Calu3 (cell line): Measurements from ENCODE around the gene UTS2B. TPM values are rescaled to one million over a fixed set of nuclear protein-coding genes. Genes with fewer than 3 reads are reported as not detected.

Source experiments
- BruUV-seq: library from RNA; stranded (reverse); fragments of 400-500 nt; replicated peaks from 2 replicates; lab custom pipeline; 2021; lab: Mats Ljungman, UMichigan
- CTCF ChIA-PET: fragments of 300-600 bp; sonication (Branson Sonifier 250); formaldehyde crosslinking; loops from one replicate; lab custom pipeline; 2022; ENCODE audit warnings: antibody characterized with exemption; lab: Charles Lee
- DNase-seq: peaks from one replicate; pipeline ENCODE4 v3.0.0; 2022
- H3K27ac Mint-ChIP-seq: one replicate; pipeline ENCODE4 v1.8.0; 2022; ENCODE audit warnings: mixed read lengths; ENCODE audit not compliant: unreplicated experiment
- H3K27me3 Mint-ChIP-seq: one replicate; pipeline ENCODE4 v1.8.0; 2022; ENCODE audit warnings: mixed read lengths; ENCODE audit not compliant: unreplicated experiment
- H3K36me3 Mint-ChIP-seq: one replicate; pipeline ENCODE4 v1.8.0; 2022; ENCODE audit warnings: mild to moderate bottlenecking, moderate library complexity, mixed read lengths; ENCODE audit not compliant: insufficient read depth, unreplicated experiment
- H3K4me1 Mint-ChIP-seq: one replicate; pipeline ENCODE4 v1.8.0; 2022; ENCODE audit warnings: mild to moderate bottlenecking, low read depth, mixed read lengths; ENCODE audit not compliant: unreplicated experiment
- H3K4me3 Mint-ChIP-seq: one replicate; pipeline ENCODE4 v1.8.0; 2022; ENCODE audit warnings: mild to moderate bottlenecking, low read depth, moderate library complexity, mixed read lengths; ENCODE audit not compliant: unreplicated experiment
- H3K9me3 Mint-ChIP-seq: one replicate; pipeline ENCODE4 v1.8.0; 2022; ENCODE audit warnings: low read depth, mixed read lengths; ENCODE audit not compliant: unreplicated experiment
- CTCF ChIP-seq: fragments of 200-600 bp; IDR thresholded peaks from one replicate; pipeline ENCODE4 v1.8.0; 2022; ENCODE audit warnings: antibody characterized with exemption; ENCODE audit not compliant: unreplicated experiment
- intact Hi-C: fragments of 100-400 bp; cut with micrococcal nuclease; formaldehyde crosslinking; loops from one replicate; pipeline ENCODE4 v1.10.0; 2022; ENCODE audit not compliant: unreplicated experiment
- total RNA-seq: library from RNA; stranded (reverse); gene quantifications from 2 replicates; pipeline ENCODE4 v1.2.3, GENCODE V29; 2022

Gene UTS2B
- total RNA-seq, 1 experiment from 2014 or later: 1.5 TPM

- Mint-ChIP-seq H3K27me3 (no peaks in the 10 kb centered on the region), H3K36me3 (no peaks in the 10 kb centered on the region), H3K4me3 (no peak overlapping the region), H3K9me3 (peaks cover 2% of the 10 kb centered on the region), H3K27ac (no peak overlapping the region), H3K4me1 (no peaks in the 10 kb centered on the region)
- no peak for TF ChIP-seq CTCF
- no TSS peak for BruUV-seq
- CTCF ChIA-PET: no interaction called here
- intact Hi-C loops: no loop called here
- DNase-seq: no peak
Observed at GRCh38 chr3:191221638-191222037, 108.7 kb downstream of the UTS2B start.

GRCh38 chr3:191220908-191221307 is 109.4 kb downstream of the UTS2B start:
- intact Hi-C loops: no loop called here
- Mint-ChIP-seq H3K27ac (no peak overlapping the region), H3K4me1 (no peaks in the 10 kb centered on the region), H3K4me3 (no peak overlapping the region), H3K36me3 (no peaks in the 10 kb centered on the region), H3K9me3 (peaks cover 2% of the 10 kb centered on the region), H3K27me3 (no peaks in the 10 kb centered on the region)
- BruUV-seq: no TSS peak
- DNase-seq: no peak
- CTCF ChIA-PET: no interaction called here
- peak; percentile 22 for TF ChIP-seq CTCF

GRCh38 chr3:191217301-191217700 is 113.0 kb downstream of the UTS2B start:
- Mint-ChIP-seq H3K4me3 (no peak overlapping the region), H3K9me3 (peaks cover 3% of the 10 kb centered on the region), H3K27me3 (no peaks in the 10 kb centered on the region), H3K36me3 (no peaks in the 10 kb centered on the region), H3K4me1 (no peaks in the 10 kb centered on the region), H3K27ac (no peak overlapping the region)
- intact Hi-C loops: no loop called here
- BruUV-seq: no TSS peak
- TF ChIP-seq CTCF: no peak
- CTCF ChIA-PET: interaction anchor here (0.6 kb wide), 1 partner anchor 10 kb away, joined by 3 read pairs; no protein-coding TSS in a partner anchor
- DNase-seq: no peak

Other genes with a start within 250 kb of the UTS2B start
- not detected in 2 replicates for gene OSTN, start 131.3 kb downstream of the UTS2B start, total RNA-seq
- 124 and 134 TPM in 2 replicates for gene CCDC50, start 1.1 kb downstream of the UTS2B start, total RNA-seq
- not detected in 2 replicates for gene PYDC2, start 130.6 kb upstream of the UTS2B start, total RNA-seq